ENCODE data around the gene KCNH8.

The KCNH8 gene

GRCh38 chr3:19270481-19270880 is 122.2 kb downstream of the KCNH8 start:
- Histone ChIP-seq H3K27me3 (replicated peaks; ENCODE audit: control insufficient read depth, insufficient read depth, low read length, poor library complexity, severe bottlenecking) (no peaks in the 10 kb centered on the region), H3K4me3 (ENCODE audit: insufficient read depth, low read depth, low read length, poor library complexity, severe bottlenecking) (no peak overlapping the region), H3K36me3 (ENCODE audit: control insufficient read depth, insufficient read depth, low read length) (no peaks in the 10 kb centered on the region), H3K4me1 (ENCODE audit: control insufficient read depth, insufficient read depth, low read length, poor library complexity, severe bottlenecking) (no peaks in the 10 kb centered on the region), H3K27ac (ENCODE audit: insufficient read depth, low read length, poor library complexity, severe bottlenecking) (no peak overlapping the region), H3K9me3 (ENCODE audit: control insufficient read depth, low read length) (no peaks in the 10 kb centered on the region)
- DNase-seq: no peak

DNA sequence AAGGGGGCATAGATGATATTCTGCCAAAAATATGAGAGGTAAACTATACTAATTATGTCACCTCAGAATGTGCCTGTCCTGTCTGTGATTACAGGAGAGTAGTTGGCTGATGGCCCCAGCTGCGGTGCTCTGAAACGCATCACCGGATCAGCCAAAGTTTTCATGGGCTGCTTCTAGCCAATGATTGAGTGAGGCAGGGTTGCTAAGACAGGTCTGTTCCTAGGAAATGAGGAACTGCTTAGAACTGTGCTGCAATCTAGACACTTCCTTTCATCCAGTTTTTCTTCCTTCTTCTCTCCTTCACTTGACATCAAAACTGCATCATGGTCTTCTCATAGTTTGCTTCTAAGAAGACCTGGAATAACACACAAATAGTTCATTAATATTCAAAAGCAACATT is 124.0 kb downstream of the KCNH8 start:
- no peaks in the 10 kb centered on the region for H3K9me3 ChIP-seq (ENCODE audit: control insufficient read depth, low read length)
- DNase-seq: no peak
- H3K27me3 ChIP-seq (replicated peaks; ENCODE audit: control insufficient read depth, insufficient read depth, low read length, poor library complexity, severe bottlenecking): no peaks in the 10 kb centered on the region
- no peak overlapping the region for H3K4me3 ChIP-seq (ENCODE audit: insufficient read depth, low read depth, low read length, poor library complexity, severe bottlenecking)
- no peaks in the 10 kb centered on the region for H3K36me3 ChIP-seq (ENCODE audit: control insufficient read depth, insufficient read depth, low read length)
- no peaks in the 10 kb centered on the region for H3K4me1 ChIP-seq (ENCODE audit: control insufficient read depth, insufficient read depth, low read length, poor library complexity, severe bottlenecking)
- no peak overlapping the region for H3K27ac ChIP-seq (ENCODE audit: insufficient read depth, low read length, poor library complexity, severe bottlenecking)

DNA sequence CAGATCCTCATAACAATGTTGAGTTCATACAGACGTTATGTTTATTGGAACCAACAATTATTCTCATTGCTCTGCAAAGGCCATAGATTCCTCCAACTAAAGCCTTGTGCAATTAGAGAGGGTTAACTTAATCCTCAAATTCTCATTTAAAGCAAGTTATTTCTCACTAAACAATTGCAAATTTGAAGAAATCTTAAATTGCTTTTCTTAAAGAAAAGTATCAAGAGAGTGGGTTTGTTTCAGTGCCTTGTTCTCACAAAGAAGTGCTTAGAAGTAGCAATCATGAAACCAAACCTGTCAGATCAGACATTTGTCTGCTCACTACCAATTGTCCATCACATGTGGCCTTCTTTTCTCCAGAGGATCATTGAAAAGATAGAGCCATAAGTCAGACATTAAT is 124.8 kb downstream of the KCNH8 start:
- no peak for DNase-seq
- no peak overlapping the region for H3K4me3 ChIP-seq (ENCODE audit: insufficient read depth, low read depth, low read length, poor library complexity, severe bottlenecking)
- no peaks in the 10 kb centered on the region for H3K36me3 ChIP-seq (ENCODE audit: control insufficient read depth, insufficient read depth, low read length)
- H3K27ac ChIP-seq (ENCODE audit: insufficient read depth, low read length, poor library complexity, severe bottlenecking): no peak overlapping the region
- no peaks in the 10 kb centered on the region for H3K9me3 ChIP-seq (ENCODE audit: control insufficient read depth, low read length)
- no peaks in the 10 kb centered on the region for H3K4me1 ChIP-seq (ENCODE audit: control insufficient read depth, insufficient read depth, low read length, poor library complexity, severe bottlenecking)
- H3K27me3 ChIP-seq (replicated peaks; ENCODE audit: control insufficient read depth, insufficient read depth, low read length, poor library complexity, severe bottlenecking): no peaks in the 10 kb centered on the region

- no peaks in the 10 kb centered on the region for H3K36me3 ChIP-seq (ENCODE audit: control insufficient read depth, insufficient read depth, low read length)
Measured at GRCh38 chr3:19274576-19274975, 126.3 kb downstream of the KCNH8 start.

GRCh38 chr3:19284974-19285373 is 136.7 kb downstream of the KCNH8 start:
- no peaks in the 10 kb centered on the region for H3K4me1 ChIP-seq (ENCODE audit: control insufficient read depth, insufficient read depth, low read length, poor library complexity, severe bottlenecking)

More at GRCh38 chr3:19274576-19274975, 126.3 kb downstream of the KCNH8 start:
- no peak overlapping the region for H3K27ac ChIP-seq (ENCODE audit: insufficient read depth, low read length, poor library complexity, severe bottlenecking)
- DNase-seq: no peak
- no peaks in the 10 kb centered on the region for H3K27me3 ChIP-seq (replicated peaks; ENCODE audit: control insufficient read depth, insufficient read depth, low read length, poor library complexity, severe bottlenecking)
- no peaks in the 10 kb centered on the region for H3K9me3 ChIP-seq (ENCODE audit: control insufficient read depth, low read length)
- H3K4me1 ChIP-seq (ENCODE audit: control insufficient read depth, insufficient read depth, low read length, poor library complexity, severe bottlenecking): no peaks in the 10 kb centered on the region
- no peak overlapping the region for H3K4me3 ChIP-seq (ENCODE audit: insufficient read depth, low read depth, low read length, poor library complexity, severe bottlenecking)

DNA sequence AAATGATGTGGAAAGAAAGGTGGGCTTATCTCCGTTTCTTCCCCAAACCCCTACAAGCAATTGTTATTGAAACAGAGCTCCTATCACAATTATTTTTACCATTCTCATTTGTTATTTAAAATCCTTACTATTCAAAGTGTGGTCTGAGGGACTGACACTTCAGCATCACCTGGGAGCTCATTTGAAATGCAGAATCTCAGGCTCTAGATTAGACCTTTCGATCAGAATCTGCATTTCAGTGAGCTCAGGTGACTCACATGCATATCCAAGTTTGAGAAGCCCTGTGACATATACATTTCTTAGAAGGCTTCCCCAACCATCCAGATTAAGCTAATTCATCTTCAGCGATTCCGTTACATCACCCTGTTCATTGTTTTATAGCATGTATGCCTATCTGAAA is 145.0 kb downstream of the KCNH8 start:
- H3K27ac ChIP-seq (ENCODE audit: insufficient read depth, low read length, poor library complexity, severe bottlenecking): no peak overlapping the region
- H3K36me3 ChIP-seq (ENCODE audit: control insufficient read depth, insufficient read depth, low read length): no peaks in the 10 kb centered on the region
- no peaks in the 10 kb centered on the region for H3K9me3 ChIP-seq (ENCODE audit: control insufficient read depth, low read length)
- H3K4me1 ChIP-seq (ENCODE audit: control insufficient read depth, insufficient read depth, low read length, poor library complexity, severe bottlenecking): no peaks in the 10 kb centered on the region
- no peaks in the 10 kb centered on the region for H3K27me3 ChIP-seq (replicated peaks; ENCODE audit: control insufficient read depth, insufficient read depth, low read length, poor library complexity, severe bottlenecking)
- DNase-seq: no peak
- no peak overlapping the region for H3K4me3 ChIP-seq (ENCODE audit: insufficient read depth, low read depth, low read length, poor library complexity, severe bottlenecking)

More at GRCh38 chr3:19284974-19285373, 136.7 kb downstream of the KCNH8 start:
- DNase-seq: no peak
- no peak overlapping the region for H3K4me3 ChIP-seq (ENCODE audit: insufficient read depth, low read depth, low read length, poor library complexity, severe bottlenecking)
- H3K27me3 ChIP-seq (replicated peaks; ENCODE audit: control insufficient read depth, insufficient read depth, low read length, poor library complexity, severe bottlenecking): no peaks in the 10 kb centered on the region
- H3K27ac ChIP-seq (ENCODE audit: insufficient read depth, low read length, poor library complexity, severe bottlenecking): no peak overlapping the region
- no peaks in the 10 kb centered on the region for H3K9me3 ChIP-seq (ENCODE audit: control insufficient read depth, low read length)
- H3K36me3 ChIP-seq (ENCODE audit: control insufficient read depth, insufficient read depth, low read length): no peaks in the 10 kb centered on the region

DNA sequence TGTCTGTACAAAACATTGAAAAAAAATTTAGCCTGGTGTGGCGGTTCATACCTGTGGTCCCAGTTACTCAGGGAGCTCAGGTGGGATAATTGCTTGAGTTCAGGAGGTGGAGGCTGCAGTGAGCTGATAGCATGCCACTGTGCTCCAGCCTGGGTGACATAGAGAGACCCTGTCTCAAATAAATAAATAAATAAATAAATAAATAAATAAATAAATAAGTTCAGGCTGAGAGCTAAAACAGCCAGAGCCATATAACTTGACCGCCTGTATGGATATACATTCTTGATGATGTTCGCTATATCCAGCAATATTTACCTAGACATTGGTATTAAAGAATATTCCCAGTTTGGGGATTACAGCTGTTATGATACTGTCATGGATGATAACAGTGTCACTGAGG is 146.9 kb downstream of the KCNH8 start:
- no peaks in the 10 kb centered on the region for H3K27me3 ChIP-seq (replicated peaks; ENCODE audit: control insufficient read depth, insufficient read depth, low read length, poor library complexity, severe bottlenecking)

GRCh38 chr3:19331931-19332330 is 183.6 kb downstream of the KCNH8 start:
- no peak for DNase-seq
- no peak overlapping the region for H3K4me3 ChIP-seq (ENCODE audit: insufficient read depth, low read depth, low read length, poor library complexity, severe bottlenecking)
- no peaks in the 10 kb centered on the region for H3K27me3 ChIP-seq (replicated peaks; ENCODE audit: control insufficient read depth, insufficient read depth, low read length, poor library complexity, severe bottlenecking)
- H3K9me3 ChIP-seq (ENCODE audit: control insufficient read depth, low read length): no peaks in the 10 kb centered on the region
- H3K4me1 ChIP-seq (ENCODE audit: control insufficient read depth, insufficient read depth, low read length, poor library complexity, severe bottlenecking): no peaks in the 10 kb centered on the region
- H3K27ac ChIP-seq (ENCODE audit: insufficient read depth, low read length, poor library complexity, severe bottlenecking): no peak overlapping the region
- no peaks in the 10 kb centered on the region for H3K36me3 ChIP-seq (ENCODE audit: control insufficient read depth, insufficient read depth, low read length)

More for the DNA sequence above, 146.9 kb downstream of the KCNH8 start:
- no peak for DNase-seq
- Histone ChIP-seq H3K4me3 (ENCODE audit: insufficient read depth, low read depth, low read length, poor library complexity, severe bottlenecking) (no peak overlapping the region), H3K36me3 (ENCODE audit: control insufficient read depth, insufficient read depth, low read length) (no peaks in the 10 kb centered on the region), H3K27ac (ENCODE audit: insufficient read depth, low read length, poor library complexity, severe bottlenecking) (no peak overlapping the region), H3K9me3 (ENCODE audit: control insufficient read depth, low read length) (no peaks in the 10 kb centered on the region), H3K4me1 (ENCODE audit: control insufficient read depth, insufficient read depth, low read length, poor library complexity, severe bottlenecking) (no peaks in the 10 kb centered on the region)

GRCh38 chr3:19334120-19334519 is 185.8 kb downstream of the KCNH8 start:
- Histone ChIP-seq H3K9me3 (ENCODE audit: control insufficient read depth, low read length) (no peaks in the 10 kb centered on the region), H3K36me3 (ENCODE audit: control insufficient read depth, insufficient read depth, low read length) (no peaks in the 10 kb centered on the region), H3K4me3 (ENCODE audit: insufficient read depth, low read depth, low read length, poor library complexity, severe bottlenecking) (no peak overlapping the region), H3K4me1 (ENCODE audit: control insufficient read depth, insufficient read depth, low read length, poor library complexity, severe bottlenecking) (no peaks in the 10 kb centered on the region), H3K27ac (ENCODE audit: insufficient read depth, low read length, poor library complexity, severe bottlenecking) (no peak overlapping the region), H3K27me3 (replicated peaks; ENCODE audit: control insufficient read depth, insufficient read depth, low read length, poor library complexity, severe bottlenecking) (no peaks in the 10 kb centered on the region)
- DNase-seq: no peak

DNA sequence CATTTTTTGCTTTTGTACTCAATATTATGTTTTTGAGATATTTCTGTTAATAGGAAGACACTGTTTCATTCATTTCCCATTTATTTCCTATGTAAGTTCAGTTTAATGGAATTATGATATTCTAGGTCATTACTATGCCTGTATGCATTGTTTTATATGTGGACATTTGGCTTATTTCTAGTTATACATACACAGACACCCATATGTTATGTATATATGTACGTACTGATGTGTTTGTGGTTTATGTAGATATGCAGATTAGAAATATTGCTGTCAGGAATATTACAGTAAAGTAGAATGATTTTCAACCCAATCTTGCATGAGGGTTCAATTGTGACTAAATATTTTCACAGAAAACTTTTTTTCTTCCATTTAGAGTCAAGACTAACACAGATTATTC is 190.5 kb downstream of the KCNH8 start:
- no peaks in the 10 kb centered on the region for H3K9me3 ChIP-seq (ENCODE audit: control insufficient read depth, low read length)

GRCh38 chr3:19342389-19342788 is 194.1 kb downstream of the KCNH8 start:
- H3K4me1 ChIP-seq (ENCODE audit: control insufficient read depth, insufficient read depth, low read length, poor library complexity, severe bottlenecking): no peaks in the 10 kb centered on the region
- H3K36me3 ChIP-seq (ENCODE audit: control insufficient read depth, insufficient read depth, low read length): no peaks in the 10 kb centered on the region
- DNase-seq: no peak
- H3K4me3 ChIP-seq (ENCODE audit: insufficient read depth, low read depth, low read length, poor library complexity, severe bottlenecking): no peak overlapping the region
- no peak overlapping the region for H3K27ac ChIP-seq (ENCODE audit: insufficient read depth, low read length, poor library complexity, severe bottlenecking)
- no peaks in the 10 kb centered on the region for H3K27me3 ChIP-seq (replicated peaks; ENCODE audit: control insufficient read depth, insufficient read depth, low read length, poor library complexity, severe bottlenecking)
- H3K9me3 ChIP-seq (ENCODE audit: control insufficient read depth, low read length): no peaks in the 10 kb centered on the region

More for the DNA sequence above, 190.5 kb downstream of the KCNH8 start:
- H3K4me3 ChIP-seq (ENCODE audit: insufficient read depth, low read depth, low read length, poor library complexity, severe bottlenecking): no peak overlapping the region
- no peaks in the 10 kb centered on the region for H3K27me3 ChIP-seq (replicated peaks; ENCODE audit: control insufficient read depth, insufficient read depth, low read length, poor library complexity, severe bottlenecking)
- no peaks in the 10 kb centered on the region for H3K4me1 ChIP-seq (ENCODE audit: control insufficient read depth, insufficient read depth, low read length, poor library complexity, severe bottlenecking)
- no peaks in the 10 kb centered on the region for H3K36me3 ChIP-seq (ENCODE audit: control insufficient read depth, insufficient read depth, low read length)
- no peak for DNase-seq
- no peak overlapping the region for H3K27ac ChIP-seq (ENCODE audit: insufficient read depth, low read length, poor library complexity, severe bottlenecking)
